RWPE2 (cell line): ENCODE data around the gene CDK7.
A peak's percentile ranks its signal among the peaks of the same experiment; 100 is the strongest.

Experiments used
- ATAC-seq: fragments of 200-7000 bp; cut with Tn5 transposase; 3 replicates; pipeline ENCODE4 v1.9.1; 2021; ENCODE audit warnings: low read depth
- DNase-seq: peaks from one replicate; pipeline ENCODE4 v3.0.0-alpha.2; 2020; ENCODE audit warnings: low spot score
- H3K27ac ChIP-seq: fragments of 450-650 bp; 2 replicates; pipeline ENCODE4 v1.5.1; 2017; ENCODE audit warnings: mild to moderate bottlenecking; ENCODE audit not compliant: poor library complexity, severe bottlenecking
- H3K27me3 ChIP-seq: fragments of 250-450 bp; sonication (Bioruptor Pico); 2 replicates; pipeline ENCODE4 v1.5.1; 2021; ENCODE audit warnings: mild to moderate bottlenecking, moderate library complexity; ENCODE audit not compliant: insufficient read depth, poor library complexity, severe bottlenecking
- H3K36me3 ChIP-seq: fragments of 250-450 bp; sonication (Bioruptor Pico); 2 replicates; pipeline ENCODE4 v1.5.1; 2020; ENCODE audit warnings: low read depth, mild to moderate bottlenecking, moderate library complexity
- H3K4me1 ChIP-seq: fragments of 250-450 bp; sonication (Bioruptor Pico); 2 replicates; pipeline ENCODE4 v1.5.1; 2021; ENCODE audit warnings: mild to moderate bottlenecking, moderate library complexity; ENCODE audit not compliant: insufficient read depth, poor library complexity, severe bottlenecking
- H3K4me3 ChIP-seq: fragments of 250-450 bp; sonication (Bioruptor Pico); 2 replicates; pipeline ENCODE4 v1.5.1; 2021; ENCODE audit warnings: mild to moderate bottlenecking, moderate library complexity; ENCODE audit not compliant: severe bottlenecking
- H3K9me3 ChIP-seq: fragments of 250-450 bp; sonication (Bioruptor Pico); 2 replicates; pipeline ENCODE4 v1.5.1; 2021; ENCODE audit warnings: mild to moderate bottlenecking, moderate library complexity; ENCODE audit not compliant: severe bottlenecking
- TF ChIP-seq, protein P1 (sequence below): fragments of 450-650 bp; IDR thresholded peaks from one replicate; pipeline ENCODE4 v1.5.1; 2017; ENCODE audit warnings: mild to moderate bottlenecking, moderate library complexity; ENCODE audit not compliant: poor library complexity, severe bottlenecking

The CDK7 gene

GRCh38 chr5:69265931-69266330 lies 31.2 kb downstream of the CDK7 start:
- Histone ChIP-seq H3K27ac (no peak overlapping the region), H3K27me3 (no peaks in the 10 kb centered on the region), H3K9me3 (no peaks in the 10 kb centered on the region), H3K4me1 (peaks cover 3% of the 10 kb centered on the region), H3K4me3 (no peak overlapping the region), H3K36me3 (peaks cover 79% of the 10 kb centered on the region)
- TF ChIP-seq, protein P1, sequence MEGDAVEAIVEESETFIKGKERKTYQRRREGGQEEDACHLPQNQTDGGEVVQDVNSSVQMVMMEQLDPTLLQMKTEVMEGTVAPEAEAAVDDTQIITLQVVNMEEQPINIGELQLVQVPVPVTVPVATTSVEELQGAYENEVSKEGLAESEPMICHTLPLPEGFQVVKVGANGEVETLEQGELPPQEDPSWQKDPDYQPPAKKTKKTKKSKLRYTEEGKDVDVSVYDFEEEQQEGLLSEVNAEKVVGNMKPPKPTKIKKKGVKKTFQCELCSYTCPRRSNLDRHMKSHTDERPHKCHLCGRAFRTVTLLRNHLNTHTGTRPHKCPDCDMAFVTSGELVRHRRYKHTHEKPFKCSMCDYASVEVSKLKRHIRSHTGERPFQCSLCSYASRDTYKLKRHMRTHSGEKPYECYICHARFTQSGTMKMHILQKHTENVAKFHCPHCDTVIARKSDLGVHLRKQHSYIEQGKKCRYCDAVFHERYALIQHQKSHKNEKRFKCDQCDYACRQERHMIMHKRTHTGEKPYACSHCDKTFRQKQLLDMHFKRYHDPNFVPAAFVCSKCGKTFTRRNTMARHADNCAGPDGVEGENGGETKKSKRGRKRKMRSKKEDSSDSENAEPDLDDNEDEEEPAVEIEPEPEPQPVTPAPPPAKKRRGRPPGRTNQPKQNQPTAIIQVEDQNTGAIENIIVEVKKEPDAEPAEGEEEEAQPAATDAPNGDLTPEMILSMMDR, result peak; percentile 25
- DNase-seq (no peak), ATAC-seq (peak; percentile 33; the same call in 1 of the 3 replicates)

DNA sequence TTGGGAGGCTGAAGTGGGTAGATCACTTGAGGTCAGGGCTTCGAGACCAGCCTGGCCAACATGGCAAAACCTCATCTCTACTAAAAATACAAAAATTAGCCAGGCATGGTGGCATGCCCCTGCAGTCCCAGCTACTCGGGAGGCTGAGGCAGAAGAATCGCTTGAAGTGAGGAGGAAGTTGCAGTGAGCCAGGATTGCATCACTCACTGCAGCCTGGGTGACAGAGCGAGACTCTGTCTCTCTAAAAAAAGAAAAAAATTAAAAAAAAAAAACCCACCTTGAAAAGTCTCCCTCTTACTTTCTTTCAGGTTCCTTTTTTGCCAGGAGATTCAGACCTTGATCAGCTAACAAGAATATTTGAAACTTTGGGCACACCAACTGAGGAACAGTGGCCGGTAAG lies 34.2 kb downstream of the CDK7 start:
- H3K4me3 ChIP-seq, result no peak overlapping the region
- no peaks in the 10 kb centered on the region for H3K9me3 ChIP-seq
- peaks cover 75% of the 10 kb centered on the region for H3K36me3 ChIP-seq
- TF ChIP-seq, protein P1, result no peak
- H3K27ac ChIP-seq, result no peak overlapping the region
- DNase-seq (no peak), ATAC-seq (no peak)
- peaks cover 10% of the 10 kb centered on the region for H3K4me1 ChIP-seq
- no peaks in the 10 kb centered on the region for H3K27me3 ChIP-seq

- Histone ChIP-seq H3K9me3 (no peaks in the 10 kb centered on the region), H3K4me1 (peaks cover 10% of the 10 kb centered on the region), H3K36me3 (peaks cover 79% of the 10 kb centered on the region), H3K4me3 (no peak overlapping the region), H3K27ac (peak overlapping the region; percentile 12), H3K27me3 (no peaks in the 10 kb centered on the region)
- ATAC-seq, result no peak
- DNase-seq, result no peak
- TF ChIP-seq, protein P1, result no peak
These were observed 36.2 kb downstream of the CDK7 start for GRCh38 chr5:69270840-69271239.

DNA sequence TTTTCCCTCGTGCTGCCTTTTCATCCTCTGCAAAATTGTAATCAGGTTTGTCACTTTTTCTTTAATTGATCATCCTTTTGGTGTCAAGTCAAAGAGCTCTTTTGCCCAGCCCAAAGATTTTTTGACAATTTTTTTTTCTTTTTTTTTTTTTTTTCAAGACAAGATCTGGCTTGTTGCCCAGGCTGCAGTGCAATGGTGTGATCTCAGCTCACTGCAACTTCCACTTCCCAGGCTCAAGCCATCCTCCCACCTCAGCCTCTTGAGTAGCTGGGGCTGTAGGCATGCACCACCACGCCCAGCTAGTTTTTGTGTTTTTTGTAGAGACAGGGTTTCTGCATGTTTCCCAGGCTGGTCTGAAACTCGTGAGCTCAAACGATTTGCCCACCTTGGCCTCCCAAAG lies 36.7 kb downstream of the CDK7 start:
- Histone ChIP-seq H3K27ac (peak overlapping the region; percentile 12), H3K36me3 (peaks cover 79% of the 10 kb centered on the region), H3K4me3 (no peak overlapping the region), H3K27me3 (no peaks in the 10 kb centered on the region), H3K4me1 (peaks cover 10% of the 10 kb centered on the region), H3K9me3 (no peaks in the 10 kb centered on the region)
- peak; percentile 72 for DNase-seq
- peak; percentile 63; the same call in 1 of the 3 replicates for ATAC-seq
- TF ChIP-seq, protein P1, result no peak

GRCh38 chr5:69275563-69275962 lies 40.9 kb downstream of the CDK7 start:
- no peak for ATAC-seq
- Histone ChIP-seq H3K36me3 (peaks cover 74% of the 10 kb centered on the region), H3K4me1 (peaks cover 10% of the 10 kb centered on the region), H3K27me3 (no peaks in the 10 kb centered on the region), H3K27ac (no peak overlapping the region), H3K4me3 (no peak overlapping the region), H3K9me3 (no peaks in the 10 kb centered on the region)
- TF ChIP-seq, protein P1, result no peak
- DNase-seq, result no peak
